Superior temporal gyrus (tissue), 1 donor: Measurements from ENCODE around the gene DZIP1L.

Source experiments
- DNase-seq: peaks from one replicate; pipeline ENCODE4 v3.0.0-alpha.2; 2016; ENCODE audit errors: extremely low spot score

DZIP1L gene

GRCh38 chr3:138034918-138035317 is 80.5 kb downstream of the DZIP1L start:
- no peak for DNase-seq

GRCh38 chr3:138033202-138033691 is 82.2 kb downstream of the DZIP1L start:
- DNase-seq: no peak

GRCh38 chr3:138032567-138032966 is 82.8 kb downstream of the DZIP1L start:
- no peak for DNase-seq

GRCh38 chr3:138031536-138031935 is 83.9 kb downstream of the DZIP1L start:
- DNase-seq: no peak

GRCh38 chr3:138030734-138031280 is 84.6 kb downstream of the DZIP1L start:
- DNase-seq: no peak

- no peak for DNase-seq
Measured at GRCh38 chr3:138027821-138028220, 87.6 kb downstream of the DZIP1L start.

GRCh38 chr3:138025553-138025952 is 89.9 kb downstream of the DZIP1L start:
- no peak for DNase-seq

GRCh38 chr3:138023754-138024153 is 91.7 kb downstream of the DZIP1L start:
- DNase-seq: no peak

- no peak for DNase-seq
Measured at GRCh38 chr3:138019281-138020069, 95.9 kb downstream of the DZIP1L start.

GRCh38 chr3:138016065-138016464 is 99.3 kb downstream of the DZIP1L start:
- no peak for DNase-seq

- DNase-seq: no peak
Measured at GRCh38 chr3:138012526-138012925, 102.9 kb downstream of the DZIP1L start.
